T-helper 17 cell (primary cell): ENCODE data around the gene KIF26B. TPM values are rescaled to one million over a fixed set of nuclear protein-coding genes. Genes with fewer than 3 reads are reported as not detected.

Experiments
- ATAC-seq: fragments of 150-1000 bp; cut with Tn5 transposase; 2 replicates; pipeline ENCODE4 v1.10.0; 2021; ENCODE audit warnings: mild to moderate bottlenecking, moderate library complexity
- DNase-seq, 3 donors: peaks; one replicate each; pipeline versions ENCODE4 v3.0.0 to v3.0.0-alpha.2; 2020 to 2021
- H3K9me3 ChIP-seq: one replicate; pipeline ENCODE4 v1.7.0; 2013; ENCODE audit warnings: low read length, mild to moderate bottlenecking; ENCODE audit not compliant: control insufficient read depth, poor library complexity, severe bottlenecking
- H3K27ac Mint-ChIP-seq: one replicate; pipeline ENCODE4 v1.8.0; 2022; ENCODE audit warnings: mild to moderate bottlenecking, moderate library complexity, mixed read lengths
- H3K27me3 Mint-ChIP-seq: one replicate; pipeline ENCODE4 v1.8.0; 2022; ENCODE audit warnings: mixed read lengths
- H3K36me3 Mint-ChIP-seq: one replicate; pipeline ENCODE4 v1.8.0; 2022; ENCODE audit warnings: low read depth, mixed read lengths
- H3K4me1 Mint-ChIP-seq: one replicate; pipeline ENCODE4 v1.8.0; 2022; ENCODE audit warnings: mild to moderate bottlenecking, mixed read lengths
- H3K4me3 Mint-ChIP-seq: one replicate; pipeline ENCODE4 v1.8.0; 2022; ENCODE audit warnings: mild to moderate bottlenecking, moderate library complexity, mixed read lengths
- total RNA-seq, 4 donors: library from RNA in 2 of 4; stranded (reverse) in 2 of 4; gene quantifications; one replicate each; pipeline ENCODE4 v1.2.3 and lab custom pipeline; 2022 to 2026

Gene KIF26B
- total RNA-seq, 2 donors from 2014 or later = not detected

DNA sequence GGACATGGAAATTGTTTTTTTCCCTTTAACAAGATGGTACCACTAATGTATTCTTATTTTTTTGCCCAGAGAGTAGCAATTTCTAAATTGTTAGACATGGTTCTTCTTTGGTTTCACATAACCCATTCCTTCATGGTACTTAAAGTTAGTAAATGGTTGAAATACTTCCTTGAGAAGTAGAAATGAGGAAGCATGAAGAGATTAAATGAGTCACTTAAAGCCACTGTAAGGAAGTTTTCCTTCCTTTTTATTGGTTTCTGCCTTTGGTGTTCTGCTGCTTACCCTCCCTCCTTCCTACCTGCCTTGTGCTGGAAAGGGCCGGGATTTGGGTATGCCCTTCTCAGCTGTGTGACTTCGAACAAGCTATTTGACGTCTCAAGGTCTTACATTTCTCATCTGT lies 101.0 kb downstream of the KIF26B start:
- H3K4me3 Mint-ChIP-seq = no peak overlapping the region
- H3K27ac Mint-ChIP-seq = no peak overlapping the region
- H3K9me3 ChIP-seq = no peaks in the 10 kb centered on the region
- ATAC-seq (no peak), DNase-seq (no peak)
- H3K36me3 Mint-ChIP-seq = no peaks in the 10 kb centered on the region
- H3K4me1 Mint-ChIP-seq = peaks cover 3% of the 10 kb centered on the region
- H3K27me3 Mint-ChIP-seq = peaks cover 12% of the 10 kb centered on the region

DNA sequence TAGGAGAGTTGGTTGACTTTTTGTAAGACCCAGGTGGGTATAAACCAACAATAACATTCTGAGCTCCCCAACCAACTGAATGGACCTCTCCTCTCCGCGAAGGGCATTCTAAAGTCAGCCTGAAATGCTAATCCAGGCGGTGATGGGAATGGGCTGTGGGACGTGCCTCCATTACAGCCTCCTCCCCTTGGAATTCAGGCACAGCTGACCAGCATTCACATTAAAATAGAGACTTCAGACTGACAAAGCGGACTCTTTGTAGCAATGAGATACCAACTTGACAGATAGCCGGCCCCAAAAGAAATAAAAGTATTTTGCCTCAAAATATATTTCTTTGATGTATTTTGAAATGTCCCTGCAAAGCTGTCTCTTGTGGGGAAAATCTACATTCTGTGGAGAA lies 101.7 kb downstream of the KIF26B start:
- H3K27me3 Mint-ChIP-seq = peaks cover 12% of the 10 kb centered on the region
- H3K4me3 Mint-ChIP-seq = no peak overlapping the region
- ATAC-seq (no peak), DNase-seq (no peak)
- no peaks in the 10 kb centered on the region for H3K36me3 Mint-ChIP-seq
- H3K9me3 ChIP-seq = no peaks in the 10 kb centered on the region
- no peak overlapping the region for H3K27ac Mint-ChIP-seq
- peaks cover 6% of the 10 kb centered on the region for H3K4me1 Mint-ChIP-seq

DNA sequence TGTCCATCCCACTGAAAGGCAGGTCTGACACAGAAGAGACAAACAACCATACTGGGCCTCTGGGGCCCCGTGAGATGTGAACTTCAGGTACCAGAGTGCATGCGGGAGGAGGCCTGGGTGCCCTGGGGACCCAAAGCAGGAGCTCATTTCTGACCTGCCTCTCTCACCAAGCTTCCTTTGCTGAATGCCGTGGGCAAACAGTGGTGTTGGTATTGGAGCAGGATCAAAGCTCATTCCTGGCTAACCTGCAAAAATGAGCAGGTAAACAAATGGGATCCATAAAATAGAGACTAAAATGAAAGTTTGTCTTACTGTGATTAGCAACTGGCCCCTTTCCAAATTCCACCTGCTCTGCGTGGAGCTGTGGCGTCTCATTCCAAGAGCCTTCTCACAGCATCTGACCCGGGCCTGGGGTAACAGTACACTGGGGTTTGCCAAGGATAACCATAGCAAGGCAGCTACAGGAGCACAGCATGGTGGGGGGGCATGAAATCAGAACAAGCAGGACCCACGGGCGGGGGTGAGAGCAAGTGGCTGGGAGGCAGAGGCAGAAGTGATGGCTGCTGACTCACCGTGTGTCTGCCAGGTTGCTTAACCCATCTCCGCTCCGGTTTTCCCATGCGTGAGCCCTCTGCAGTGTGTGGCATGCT lies 103.6 kb downstream of the KIF26B start:
- ATAC-seq (no peak), DNase-seq (no peak)
- no peak overlapping the region for H3K27ac Mint-ChIP-seq
- no peak overlapping the region for H3K4me3 Mint-ChIP-seq
- H3K9me3 ChIP-seq = no peaks in the 10 kb centered on the region
- peaks cover 6% of the 10 kb centered on the region for H3K4me1 Mint-ChIP-seq
- no peaks in the 10 kb centered on the region for H3K36me3 Mint-ChIP-seq
- peaks cover 12% of the 10 kb centered on the region for H3K27me3 Mint-ChIP-seq

DNA sequence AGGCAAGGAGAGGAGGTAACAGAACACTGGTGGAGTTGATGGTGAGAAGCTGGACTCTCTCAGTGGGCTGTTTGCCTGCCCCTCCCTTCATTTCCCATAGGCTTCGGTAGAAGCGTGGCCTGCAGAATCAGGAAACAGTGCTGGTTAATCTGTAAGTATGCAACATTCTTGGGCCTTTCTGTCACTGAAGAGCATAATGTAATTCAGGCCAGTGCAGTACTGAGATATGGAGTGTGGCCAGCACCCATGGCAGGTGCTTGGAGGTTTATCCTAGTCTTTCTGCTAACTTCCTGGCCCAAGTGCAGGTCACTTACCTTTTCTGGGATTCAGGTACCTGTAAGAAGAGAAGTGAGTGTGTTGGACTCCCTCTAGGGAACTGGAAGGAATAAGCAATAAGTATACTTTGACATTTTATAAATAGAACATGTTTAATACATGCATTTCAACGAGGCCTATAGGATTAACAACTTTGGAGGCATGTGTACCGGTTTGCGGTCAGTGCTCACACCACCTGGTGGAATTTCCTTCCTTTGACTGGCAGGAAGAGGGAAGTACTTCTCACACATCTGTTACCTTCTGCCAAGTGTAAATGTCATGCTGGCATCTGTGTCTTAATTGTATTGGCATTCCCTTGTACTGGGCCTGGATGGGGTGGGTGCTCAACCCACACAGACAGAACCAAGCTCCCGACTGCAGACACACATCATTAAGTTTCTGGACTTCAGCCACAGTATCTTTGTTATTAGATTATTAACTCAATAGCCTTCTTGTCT lies 105.5 kb downstream of the KIF26B start:
- Mint-ChIP-seq H3K4me3 (no peak overlapping the region), H3K27ac (no peak overlapping the region), H3K36me3 (no peaks in the 10 kb centered on the region), H3K4me1 (peaks cover 6% of the 10 kb centered on the region), H3K27me3 (peaks cover 22% of the 10 kb centered on the region)
- DNase-seq = no peak
- ATAC-seq = no peak
- H3K9me3 ChIP-seq = no peaks in the 10 kb centered on the region

DNA sequence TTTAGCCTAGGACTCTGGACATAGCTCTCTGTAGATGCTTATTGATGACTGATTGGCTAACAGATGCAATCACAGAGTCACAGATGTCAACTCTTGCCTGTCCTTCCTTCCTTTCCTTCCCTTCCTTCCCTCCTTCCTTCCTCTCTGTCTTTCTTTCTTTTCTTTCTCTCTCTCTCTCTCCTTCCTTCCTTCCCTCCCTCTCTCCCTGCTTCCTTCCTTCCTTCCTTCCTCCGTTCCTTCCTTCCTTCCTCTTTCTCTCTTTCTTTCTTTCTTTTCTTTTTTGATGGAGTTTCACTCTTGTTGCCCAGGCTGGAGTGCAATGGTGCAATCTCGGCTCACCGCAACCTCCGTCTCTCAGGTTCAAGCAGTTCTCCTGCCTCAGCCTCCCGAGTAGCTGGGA lies 106.1 kb downstream of the KIF26B start:
- ATAC-seq (no peak), DNase-seq (no peak)
- Mint-ChIP-seq H3K27me3 (peaks cover 22% of the 10 kb centered on the region), H3K36me3 (no peaks in the 10 kb centered on the region), H3K4me1 (peaks cover 6% of the 10 kb centered on the region), H3K27ac (no peak overlapping the region), H3K4me3 (no peak overlapping the region)
- H3K9me3 ChIP-seq = no peaks in the 10 kb centered on the region

DNA sequence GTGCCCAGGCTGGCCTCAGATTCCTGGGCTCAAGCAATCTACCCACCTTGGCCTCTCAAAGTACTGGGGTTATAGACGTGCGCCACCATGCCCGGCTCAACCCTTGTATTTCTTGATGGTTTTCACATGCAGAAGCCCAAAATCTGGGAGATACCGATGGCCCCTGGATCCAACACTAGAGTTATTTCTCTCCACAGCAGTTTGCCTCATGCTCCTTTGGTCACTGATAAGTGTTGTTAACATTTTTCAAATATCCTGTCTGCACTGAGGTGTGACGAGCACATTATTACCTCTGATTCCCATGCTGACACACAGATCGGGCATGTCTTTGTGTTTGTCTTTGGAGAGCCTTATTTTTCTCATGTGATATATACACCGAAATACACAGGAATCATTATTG lies 107.0 kb downstream of the KIF26B start:
- Mint-ChIP-seq H3K27ac (no peak overlapping the region), H3K4me3 (no peak overlapping the region), H3K4me1 (peaks cover 6% of the 10 kb centered on the region), H3K27me3 (peaks cover 22% of the 10 kb centered on the region), H3K36me3 (no peaks in the 10 kb centered on the region)
- ATAC-seq (no peak), DNase-seq (no peak)
- no peaks in the 10 kb centered on the region for H3K9me3 ChIP-seq

DNA sequence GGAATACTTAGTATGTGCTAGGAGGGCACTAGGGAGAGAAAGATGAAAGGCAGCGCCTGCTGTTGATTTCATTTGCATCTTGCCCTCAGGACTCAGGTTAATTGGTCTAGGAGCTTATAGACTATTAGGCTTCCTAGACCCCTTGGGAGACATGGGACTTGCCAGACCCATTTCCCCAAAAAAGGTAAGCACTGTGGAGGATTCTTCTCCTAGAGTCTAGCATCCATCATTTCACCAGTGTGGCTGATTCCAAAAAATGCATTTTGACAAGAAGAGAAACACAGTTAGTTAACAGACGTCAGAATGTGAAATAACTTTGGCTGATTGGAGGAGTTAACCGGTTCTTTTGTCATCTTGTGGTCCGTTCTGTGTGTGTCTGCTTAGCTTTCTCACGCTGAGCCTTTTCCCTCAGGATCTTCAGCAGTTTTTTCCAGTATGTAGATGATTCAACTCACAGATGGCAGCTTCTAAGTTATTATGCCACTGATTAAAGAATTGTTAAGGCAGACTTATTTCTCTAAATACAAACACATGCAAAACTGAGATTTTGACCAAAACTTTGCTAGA lies 108.8 kb downstream of the KIF26B start:
- ATAC-seq (no peak), DNase-seq (no peak)
- peaks cover 10% of the 10 kb centered on the region for H3K27me3 Mint-ChIP-seq
- no peak overlapping the region for H3K4me3 Mint-ChIP-seq
- no peaks in the 10 kb centered on the region for H3K36me3 Mint-ChIP-seq
- H3K4me1 Mint-ChIP-seq = peaks cover 6% of the 10 kb centered on the region
- H3K9me3 ChIP-seq = no peaks in the 10 kb centered on the region
- no peak overlapping the region for H3K27ac Mint-ChIP-seq

DNA sequence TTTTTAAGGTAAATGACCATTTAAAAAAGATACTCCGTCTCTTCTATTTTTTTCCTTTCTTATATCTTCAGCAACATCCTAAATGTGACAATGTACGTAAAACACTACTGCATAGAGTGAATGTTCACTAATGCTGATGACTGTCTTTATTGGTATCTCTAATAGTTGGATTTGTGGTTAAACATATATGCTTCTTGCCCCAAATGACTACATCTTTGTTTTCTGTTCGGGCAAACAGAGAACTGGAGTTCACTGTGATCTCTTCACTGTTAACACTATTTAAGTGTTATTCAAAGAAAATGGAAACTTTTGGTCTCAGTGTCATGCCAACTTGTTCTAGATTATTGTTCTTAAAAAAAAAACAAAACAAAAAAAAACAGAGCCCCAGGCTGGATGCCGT lies 109.4 kb downstream of the KIF26B start:
- Mint-ChIP-seq H3K27me3 (peaks cover 10% of the 10 kb centered on the region), H3K4me3 (no peak overlapping the region), H3K27ac (no peak overlapping the region), H3K36me3 (no peaks in the 10 kb centered on the region), H3K4me1 (peaks cover 6% of the 10 kb centered on the region)
- H3K9me3 ChIP-seq = no peaks in the 10 kb centered on the region
- DNase-seq (no peak), ATAC-seq (no peak)

DNA sequence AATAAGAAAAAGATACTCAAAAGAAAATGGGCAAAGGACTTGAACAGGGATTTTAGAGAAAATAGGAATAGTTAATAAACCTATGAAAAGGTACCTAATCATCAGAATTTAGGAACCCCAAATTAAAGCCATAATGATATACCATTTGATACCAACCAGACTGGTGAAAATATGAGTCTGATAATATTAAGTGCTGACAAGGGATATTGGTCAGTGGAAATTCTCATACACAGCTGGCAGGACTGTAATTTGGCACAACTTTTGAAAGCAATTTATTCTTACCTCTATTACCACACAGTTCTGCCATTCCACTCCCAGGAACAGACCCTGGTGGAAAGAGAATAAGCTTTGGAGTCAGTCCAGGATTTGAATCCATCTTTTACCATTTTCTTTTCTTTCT lies 111.3 kb downstream of the KIF26B start:
- no peak overlapping the region for H3K27ac Mint-ChIP-seq
- no peaks in the 10 kb centered on the region for H3K9me3 ChIP-seq
- peaks cover 10% of the 10 kb centered on the region for H3K27me3 Mint-ChIP-seq
- no peak for DNase-seq
- no peak overlapping the region for H3K4me3 Mint-ChIP-seq
- ATAC-seq = no peak
- no peaks in the 10 kb centered on the region for H3K36me3 Mint-ChIP-seq
- no peaks in the 10 kb centered on the region for H3K4me1 Mint-ChIP-seq

DNA sequence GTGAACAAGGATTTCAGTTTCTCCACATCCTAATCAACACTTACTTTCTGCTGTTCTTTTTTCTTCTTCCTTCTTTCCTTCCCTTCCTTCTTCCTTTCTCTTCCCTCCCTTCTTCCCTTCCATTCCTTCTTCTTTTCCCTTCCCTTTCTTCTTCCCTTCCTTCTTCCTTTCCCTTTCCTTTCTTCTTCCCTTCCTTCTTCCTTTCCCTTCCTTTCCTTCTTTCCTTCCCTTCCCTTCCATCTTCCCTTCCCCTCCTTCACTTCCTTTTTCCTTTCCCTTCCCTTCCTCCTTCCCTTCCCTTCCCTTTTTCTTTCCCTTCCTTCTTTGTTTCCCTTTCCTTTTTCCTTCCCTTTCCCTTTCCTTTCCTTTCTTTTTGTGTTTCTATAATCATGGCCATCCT lies 115.3 kb downstream of the KIF26B start:
- ATAC-seq (no peak), DNase-seq (no peak)
- Mint-ChIP-seq H3K36me3 (no peaks in the 10 kb centered on the region), H3K4me1 (no peaks in the 10 kb centered on the region), H3K27me3 (no peaks in the 10 kb centered on the region), H3K4me3 (no peak overlapping the region), H3K27ac (no peak overlapping the region)
- H3K9me3 ChIP-seq = no peaks in the 10 kb centered on the region

DNA sequence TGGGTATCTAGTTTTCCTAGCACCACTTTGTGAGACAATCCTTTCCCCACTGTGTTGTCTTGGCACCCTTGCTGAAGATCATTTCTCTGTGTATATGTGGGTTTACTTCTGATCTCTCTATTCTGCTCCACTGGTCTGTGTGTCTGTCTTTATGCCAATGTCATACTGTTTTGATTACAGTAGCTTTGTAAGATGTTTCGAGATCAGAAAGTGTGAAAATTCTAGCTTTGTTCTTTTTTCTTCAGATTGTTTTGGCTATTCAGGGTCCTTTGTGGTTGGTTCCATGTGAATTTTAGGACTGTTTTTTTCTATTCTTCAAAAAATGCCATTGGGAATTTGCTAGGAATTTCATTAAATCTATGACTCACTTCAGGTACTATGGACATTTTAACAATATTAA lies 116.2 kb downstream of the KIF26B start:
- Mint-ChIP-seq H3K4me1 (no peaks in the 10 kb centered on the region), H3K4me3 (no peak overlapping the region), H3K27me3 (no peaks in the 10 kb centered on the region), H3K27ac (no peak overlapping the region), H3K36me3 (no peaks in the 10 kb centered on the region)
- DNase-seq (no peak), ATAC-seq (no peak)
- no peaks in the 10 kb centered on the region for H3K9me3 ChIP-seq

DNA sequence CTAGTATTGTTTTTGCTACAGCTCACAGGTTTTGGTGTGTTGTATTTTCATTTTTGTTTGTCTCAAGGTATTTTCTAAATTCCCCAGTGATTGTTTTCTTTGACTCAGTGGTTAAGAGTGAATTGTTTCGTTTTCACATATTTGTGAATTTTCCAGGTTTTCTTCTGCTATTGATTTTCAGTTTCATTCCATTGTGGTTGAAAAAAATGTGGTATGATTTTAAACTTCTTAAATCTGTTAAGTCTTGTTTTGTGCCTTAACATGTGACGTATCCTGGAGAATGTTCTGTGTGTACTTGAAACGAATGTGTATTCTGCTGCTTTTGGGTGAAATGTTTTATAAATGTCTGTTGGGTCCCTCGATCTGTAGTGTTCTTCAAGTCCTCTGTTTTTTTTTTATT lies 117.9 kb downstream of the KIF26B start:
- H3K27me3 Mint-ChIP-seq = peaks cover 13% of the 10 kb centered on the region
- no peak for ATAC-seq
- DNase-seq = no peak
- H3K36me3 Mint-ChIP-seq = no peaks in the 10 kb centered on the region
- no peaks in the 10 kb centered on the region for H3K4me1 Mint-ChIP-seq
- H3K9me3 ChIP-seq = no peaks in the 10 kb centered on the region
- no peak overlapping the region for H3K4me3 Mint-ChIP-seq
- no peak overlapping the region for H3K27ac Mint-ChIP-seq

DNA sequence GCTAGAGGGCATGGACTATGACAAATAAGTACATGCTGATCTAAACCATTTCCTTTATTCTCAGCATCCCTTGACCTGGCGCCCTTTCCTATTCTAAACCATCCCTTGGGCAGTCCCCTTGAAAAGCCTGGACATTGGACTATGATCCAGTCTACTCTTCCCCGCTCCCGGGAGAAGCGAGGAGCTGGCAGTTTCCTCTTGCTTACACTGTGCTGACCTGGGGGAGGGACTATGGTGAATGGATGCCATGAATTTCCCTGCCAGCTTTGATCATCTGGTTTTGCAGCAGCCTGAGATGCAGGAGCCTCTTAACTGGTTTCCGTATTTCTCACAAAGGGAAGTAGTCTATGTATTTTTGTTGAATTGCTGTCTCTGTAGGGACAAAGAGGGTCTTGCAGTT lies 121.7 kb downstream of the KIF26B start:
- Mint-ChIP-seq H3K27me3 (peaks cover 22% of the 10 kb centered on the region), H3K27ac (no peak overlapping the region), H3K36me3 (no peaks in the 10 kb centered on the region), H3K4me3 (no peak overlapping the region), H3K4me1 (no peaks in the 10 kb centered on the region)
- H3K9me3 ChIP-seq = no peaks in the 10 kb centered on the region
- ATAC-seq (no peak), DNase-seq (no peak)

DNA sequence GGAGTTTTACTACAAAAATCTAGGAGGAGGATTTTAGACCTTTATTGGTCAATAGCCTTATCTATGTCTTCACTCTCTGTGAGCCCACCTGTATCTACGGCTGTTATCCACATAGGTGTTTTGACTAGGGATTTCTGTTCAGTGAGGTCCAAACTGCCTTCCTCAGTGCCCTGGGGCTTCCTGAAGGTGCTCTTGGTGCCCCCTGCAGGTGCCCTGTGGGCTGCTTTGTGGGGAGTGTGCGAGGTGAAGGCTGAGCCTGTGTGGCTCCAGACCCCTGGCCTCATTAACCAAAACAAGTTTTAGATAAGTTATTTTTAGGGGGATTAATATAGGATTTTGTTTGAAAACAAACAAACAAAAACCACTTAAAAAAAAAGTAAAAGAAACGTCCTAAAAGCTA lies 122.5 kb downstream of the KIF26B start:
- ATAC-seq (no peak), DNase-seq (no peak)
- H3K27me3 Mint-ChIP-seq = peaks cover 22% of the 10 kb centered on the region
- no peak overlapping the region for H3K27ac Mint-ChIP-seq
- H3K4me3 Mint-ChIP-seq = no peak overlapping the region
- H3K36me3 Mint-ChIP-seq = no peaks in the 10 kb centered on the region
- H3K4me1 Mint-ChIP-seq = no peaks in the 10 kb centered on the region
- no peaks in the 10 kb centered on the region for H3K9me3 ChIP-seq
